Fibroblast of lung (primary cell): ENCODE measurements around the gene ACP2. TPM values are rescaled to one million over a fixed set of nuclear protein-coding genes. Genes with fewer than 3 reads are reported as not detected.

Experiments used
- DNase-seq, 2 donors: peaks; one replicate each; pipeline versions ENCODE4 v3.0.0 to v3.0.0-alpha.2; 2010; ENCODE audit warnings: low read depth in 2 of 2
- H2AFZ ChIP-seq: 2 replicates; pipeline ENCODE4 v1.5.1; 2012; ENCODE audit warnings: low read length, control low read depth, inconsistent platforms
- H3K27ac ChIP-seq: 2 replicates; pipeline ENCODE4 v1.5.1; 2011; ENCODE audit warnings: low read length, control low read depth; ENCODE audit not compliant: insufficient read depth
- H3K27me3 ChIP-seq: 2 replicates; pipeline ENCODE4 v1.5.1; 2011; ENCODE audit warnings: mild to moderate bottlenecking, low read length; ENCODE audit not compliant: control insufficient read depth, insufficient read depth
- H3K36me3 ChIP-seq: 2 replicates; pipeline ENCODE4 v1.5.1; 2011; ENCODE audit warnings: low read length; ENCODE audit not compliant: control insufficient read depth, insufficient read depth
- H3K4me1 ChIP-seq: 2 replicates; pipeline ENCODE4 v1.5.1; 2011; ENCODE audit warnings: low read length; ENCODE audit not compliant: control insufficient read depth, insufficient read depth; ENCODE audit errors: extremely low read depth
- H3K4me2 ChIP-seq: 2 replicates; pipeline ENCODE4 v1.5.1; 2011; ENCODE audit warnings: low read length, control low read depth; ENCODE audit not compliant: insufficient read depth; ENCODE audit errors: extremely low read depth
- H3K4me3 ChIP-seq, 4 experiments: fragments of 200-600 bp in 1 of 4; sonication (generic) in 1 of 4; replicated peaks in 1 of 4; 2 replicates each; pipeline ENCODE4 v1.5.1; 2011 to 2016; ENCODE audit warnings: low read length in 4 of 4, low read depth in 3 of 4, mild to moderate bottlenecking in 3 of 4, control low read depth in 2 of 4, inconsistent platforms in 1 of 4, mixed read lengths in 1 of 4; ENCODE audit not compliant: insufficient read depth in 1 of 4; ENCODE audit errors: control extremely low read depth in 1 of 4
- H3K79me2 ChIP-seq: 2 replicates; pipeline ENCODE4 v1.5.1; 2012; ENCODE audit warnings: mild to moderate bottlenecking, low read length, inconsistent platforms; ENCODE audit not compliant: control insufficient read depth, insufficient read depth
- H3K9ac ChIP-seq: 2 replicates; pipeline ENCODE4 v1.5.1; 2011; ENCODE audit warnings: mild to moderate bottlenecking, low read length, control low read depth; ENCODE audit not compliant: insufficient read depth
- H3K9me3 ChIP-seq: 2 replicates; pipeline ENCODE4 v1.5.1; 2012; ENCODE audit warnings: low read depth, low read length; ENCODE audit not compliant: control insufficient read depth, insufficient read depth
- H4K20me1 ChIP-seq: 2 replicates; pipeline ENCODE4 v1.5.1; 2011; ENCODE audit warnings: low read length; ENCODE audit not compliant: control insufficient read depth, insufficient read depth; ENCODE audit errors: extremely low read depth
- EZH2 ChIP-seq: IDR thresholded peaks from 2 replicates; pipeline ENCODE4 v1.5.1; 2012; ENCODE audit warnings: low read length, control low read depth, mild to moderate bottlenecking; ENCODE audit errors: missing control alignments
- polyA plus RNA-seq, 2 donors: library from polyadenylated mRNA; depleted of rRNA in 1 of 2; stranded (reverse) in 1 of 2; unstranded in 1 of 2; fragments of >200 nt; gene quantifications; 2 replicates each; pipeline ENCODE4 v1.2.1, GENCODE V29; 2011 to 2012; ENCODE audit warnings: missing spikeins in 1 of 2
- total RNA-seq: library from RNA; depleted of rRNA; stranded (reverse); fragments of >200 nt; gene quantifications from 2 replicates; pipeline ENCODE4 v1.2.1, GENCODE V29; 2014
- TF ChIP-seq, protein P1 (sequence below), 2 donors: IDR thresholded peaks in 1 of 2; conservative IDR thresholded peaks in 1 of 2; 1 replicate in 1 of 2; 2 replicates in 1 of 2; pipeline ENCODE4 v1.5.1; 2011 to 2012; ENCODE audit warnings: low read length in 2 of 2, control low read depth in 1 of 2, inconsistent platforms in 1 of 2, low read depth in 1 of 2, mild to moderate bottlenecking in 1 of 2

ACP2 gene
- total and polyA plus RNA-seq, 2 donors (not counting 1 experiment from before 2014, with no cell fraction given): 18.9 to 23.9 TPM

DNA sequence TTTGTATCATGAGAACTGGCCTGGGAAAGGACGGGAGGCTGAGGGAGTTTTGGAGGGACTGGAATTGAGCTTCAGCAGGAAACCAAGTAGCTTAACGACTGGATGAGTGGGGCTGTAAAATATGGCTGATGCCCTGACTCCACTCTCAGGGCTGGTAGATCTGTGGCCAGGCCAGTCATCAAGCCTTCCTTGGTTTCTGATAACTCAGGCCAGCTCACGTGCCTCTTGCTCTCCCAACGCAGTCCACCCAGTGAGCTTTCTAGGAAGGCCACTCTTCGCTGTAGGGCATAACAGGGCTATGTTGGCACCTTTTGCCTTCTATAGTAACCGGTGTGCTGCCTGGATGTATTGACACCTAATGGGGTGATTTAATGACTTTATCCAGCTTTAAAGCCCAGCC is 15.5 kb upstream of the ACP2 start:
- H2AFZ ChIP-seq: no peak overlapping the region
- peaks cover 19% of the 10 kb centered on the region for H3K4me1 ChIP-seq
- H4K20me1 ChIP-seq: no peaks in the 10 kb centered on the region
- DNase-seq: no peak
- no peak overlapping the region for H3K4me2 ChIP-seq
- peaks cover 4% of the 10 kb centered on the region for H3K36me3 ChIP-seq
- no peaks in the 10 kb centered on the region for H3K27me3 ChIP-seq
- no peaks in the 10 kb centered on the region for H3K9me3 ChIP-seq
- TF ChIP-seq, protein P1, sequence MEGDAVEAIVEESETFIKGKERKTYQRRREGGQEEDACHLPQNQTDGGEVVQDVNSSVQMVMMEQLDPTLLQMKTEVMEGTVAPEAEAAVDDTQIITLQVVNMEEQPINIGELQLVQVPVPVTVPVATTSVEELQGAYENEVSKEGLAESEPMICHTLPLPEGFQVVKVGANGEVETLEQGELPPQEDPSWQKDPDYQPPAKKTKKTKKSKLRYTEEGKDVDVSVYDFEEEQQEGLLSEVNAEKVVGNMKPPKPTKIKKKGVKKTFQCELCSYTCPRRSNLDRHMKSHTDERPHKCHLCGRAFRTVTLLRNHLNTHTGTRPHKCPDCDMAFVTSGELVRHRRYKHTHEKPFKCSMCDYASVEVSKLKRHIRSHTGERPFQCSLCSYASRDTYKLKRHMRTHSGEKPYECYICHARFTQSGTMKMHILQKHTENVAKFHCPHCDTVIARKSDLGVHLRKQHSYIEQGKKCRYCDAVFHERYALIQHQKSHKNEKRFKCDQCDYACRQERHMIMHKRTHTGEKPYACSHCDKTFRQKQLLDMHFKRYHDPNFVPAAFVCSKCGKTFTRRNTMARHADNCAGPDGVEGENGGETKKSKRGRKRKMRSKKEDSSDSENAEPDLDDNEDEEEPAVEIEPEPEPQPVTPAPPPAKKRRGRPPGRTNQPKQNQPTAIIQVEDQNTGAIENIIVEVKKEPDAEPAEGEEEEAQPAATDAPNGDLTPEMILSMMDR (conservative IDR thresholded peaks at IDR 0.05 in 1 of 2, IDR thresholded peaks at IDR 0.05 in 1 of 2; ENCODE audit: low read depth in 1 of 2, low read length in 2 of 2): no peak
- no peak for TF ChIP-seq EZH2
- no peak overlapping the region for H3K4me3 ChIP-seq
- H3K79me2 ChIP-seq: no peaks in the 10 kb centered on the region
- H3K9ac ChIP-seq: no peak overlapping the region
- H3K27ac ChIP-seq: no peak overlapping the region

DNA sequence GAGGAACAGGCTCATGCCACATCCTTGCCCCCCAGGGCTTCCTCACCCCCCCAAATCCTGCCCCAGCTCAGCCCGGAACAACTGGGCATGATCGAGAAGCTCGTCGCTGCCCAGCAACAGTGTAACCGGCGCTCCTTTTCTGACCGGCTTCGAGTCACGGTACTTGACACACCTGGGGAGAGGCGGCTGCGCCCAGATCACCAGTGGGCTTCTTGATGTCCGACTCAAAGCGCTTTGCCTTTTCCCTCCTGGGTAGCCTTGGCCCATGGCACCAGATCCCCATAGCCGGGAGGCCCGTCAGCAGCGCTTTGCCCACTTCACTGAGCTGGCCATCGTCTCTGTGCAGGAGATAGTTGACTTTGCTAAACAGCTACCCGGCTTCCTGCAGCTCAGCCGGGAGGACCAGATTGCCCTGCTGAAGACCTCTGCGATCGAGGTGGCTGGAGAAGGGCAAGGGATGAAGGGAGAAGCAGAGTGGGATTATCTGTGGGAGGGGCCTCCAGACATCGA is 12.7 kb upstream of the ACP2 start:
- peaks cover 2% of the 10 kb centered on the region for H3K36me3 ChIP-seq
- no peaks in the 10 kb centered on the region for H3K79me2 ChIP-seq
- H3K4me1 ChIP-seq: peaks cover 22% of the 10 kb centered on the region
- H3K27me3 ChIP-seq: no peaks in the 10 kb centered on the region
- TF ChIP-seq, protein P1 (conservative IDR thresholded peaks at IDR 0.05 in 1 of 2, IDR thresholded peaks at IDR 0.05 in 1 of 2; ENCODE audit: low read depth in 1 of 2, low read length in 2 of 2): no peak
- no peak for TF ChIP-seq EZH2
- H2AFZ ChIP-seq: no peak overlapping the region
- no peak overlapping the region for H3K9ac ChIP-seq
- H3K4me2 ChIP-seq: no peak overlapping the region
- no peak for DNase-seq
- no peaks in the 10 kb centered on the region for H4K20me1 ChIP-seq
- no peak overlapping the region for H3K4me3 ChIP-seq
- H3K9me3 ChIP-seq: no peaks in the 10 kb centered on the region
- no peak overlapping the region for H3K27ac ChIP-seq

DNA sequence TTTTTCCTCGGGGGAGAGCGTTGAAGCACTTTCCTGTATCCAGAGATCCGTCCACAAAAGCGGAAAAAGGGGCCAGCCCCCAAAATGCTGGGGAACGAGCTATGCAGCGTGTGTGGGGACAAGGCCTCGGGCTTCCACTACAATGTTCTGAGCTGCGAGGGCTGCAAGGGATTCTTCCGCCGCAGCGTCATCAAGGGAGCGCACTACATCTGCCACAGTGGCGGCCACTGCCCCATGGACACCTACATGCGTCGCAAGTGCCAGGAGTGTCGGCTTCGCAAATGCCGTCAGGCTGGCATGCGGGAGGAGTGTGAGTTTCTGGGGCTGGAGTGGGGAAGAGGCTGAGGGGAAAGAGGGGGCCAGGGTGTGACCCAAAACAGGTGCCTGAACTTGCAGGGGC is 11.8 kb upstream of the ACP2 start:
- DNase-seq: no peak
- Histone ChIP-seq H3K27me3 (no peaks in the 10 kb centered on the region), H3K79me2 (no peaks in the 10 kb centered on the region), H3K4me3 (no peak overlapping the region), H3K36me3 (peaks cover 2% of the 10 kb centered on the region), H2AFZ (no peak overlapping the region), H3K9ac (no peak overlapping the region), H4K20me1 (no peaks in the 10 kb centered on the region), H3K4me1 (peaks cover 22% of the 10 kb centered on the region), H3K9me3 (no peaks in the 10 kb centered on the region), H3K27ac (no peak overlapping the region), H3K4me2 (no peak overlapping the region)
- no peak for TF ChIP-seq EZH2
- TF ChIP-seq, protein P1 (conservative IDR thresholded peaks at IDR 0.05 in 1 of 2, IDR thresholded peaks at IDR 0.05 in 1 of 2; ENCODE audit: low read depth in 1 of 2, low read length in 2 of 2): no peak
